DMS53 (cell line): Measurements from ENCODE around the gene XYLT1.

ENCODE experiments used
- DNase-seq: peaks from one replicate; lab custom pipeline; 2025; lab: John Stamatoyannopoulos, UW

The XYLT1 gene

DNA sequence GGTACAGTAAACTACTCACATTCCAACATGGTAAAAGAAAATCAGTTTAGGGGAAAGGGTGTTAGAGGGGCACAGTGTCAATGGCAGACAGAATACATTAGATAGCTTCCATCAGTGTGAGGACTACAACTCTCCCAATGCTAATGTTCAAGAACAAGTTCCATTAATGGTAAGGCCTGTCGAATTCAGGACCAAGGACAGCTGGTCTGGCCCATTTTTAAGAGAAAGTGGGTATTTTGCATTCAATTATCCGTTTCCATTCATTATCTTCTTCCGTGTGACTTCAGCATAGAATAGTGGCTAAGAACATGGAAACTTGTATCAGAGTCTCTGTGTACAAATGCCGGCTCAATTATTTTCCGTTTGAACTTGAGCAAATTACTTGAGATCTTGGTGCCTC lies 98.4 kb downstream of the XYLT1 start:
- DNase-seq, result no peak

DNA sequence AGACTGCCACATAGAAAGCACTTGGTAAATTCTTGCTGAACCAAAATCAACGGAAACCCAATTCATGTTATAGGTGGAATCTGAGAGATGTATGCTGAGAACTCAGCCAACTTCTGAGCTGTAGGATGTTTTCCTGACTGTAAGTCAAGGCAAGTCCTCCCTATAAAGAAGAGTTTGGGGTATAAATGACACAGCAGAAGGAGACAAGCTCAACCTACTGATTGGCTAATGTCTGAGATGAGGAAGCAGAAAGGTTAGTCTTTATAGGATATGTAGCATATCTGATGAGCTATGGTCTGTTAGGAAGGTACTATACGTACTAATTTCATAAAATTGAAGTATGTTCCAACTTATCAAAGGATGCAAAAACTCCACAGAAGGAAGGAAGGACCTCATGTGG lies 99.5 kb downstream of the XYLT1 start:
- no peak for DNase-seq

DNA sequence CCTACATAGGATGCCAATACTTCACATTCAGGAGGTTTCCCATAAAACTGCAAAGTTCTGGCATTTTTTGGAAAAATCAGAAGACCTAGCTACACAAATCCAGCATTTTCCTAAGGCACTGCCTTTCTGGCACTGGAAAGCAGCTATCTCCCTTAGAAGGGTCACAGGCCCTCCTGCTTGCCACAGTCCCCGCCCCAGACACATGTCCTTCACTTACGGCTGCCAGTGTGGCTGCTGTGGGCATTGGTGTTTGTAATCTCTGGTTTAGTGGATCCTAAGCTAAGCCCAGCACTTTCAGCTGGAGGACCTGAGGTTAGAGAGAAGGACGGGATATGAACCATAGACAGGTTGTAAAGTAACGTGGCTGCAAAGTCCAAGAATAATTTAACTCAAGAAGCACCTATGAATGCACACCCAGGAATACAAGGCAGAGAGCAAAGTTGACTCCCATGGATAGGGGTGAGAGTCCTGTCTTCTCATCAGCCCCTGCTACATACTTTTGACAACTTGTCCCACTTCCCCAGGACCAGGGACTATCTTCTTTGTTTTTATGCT lies 100.0 kb downstream of the XYLT1 start:
- no peak for DNase-seq

DNA sequence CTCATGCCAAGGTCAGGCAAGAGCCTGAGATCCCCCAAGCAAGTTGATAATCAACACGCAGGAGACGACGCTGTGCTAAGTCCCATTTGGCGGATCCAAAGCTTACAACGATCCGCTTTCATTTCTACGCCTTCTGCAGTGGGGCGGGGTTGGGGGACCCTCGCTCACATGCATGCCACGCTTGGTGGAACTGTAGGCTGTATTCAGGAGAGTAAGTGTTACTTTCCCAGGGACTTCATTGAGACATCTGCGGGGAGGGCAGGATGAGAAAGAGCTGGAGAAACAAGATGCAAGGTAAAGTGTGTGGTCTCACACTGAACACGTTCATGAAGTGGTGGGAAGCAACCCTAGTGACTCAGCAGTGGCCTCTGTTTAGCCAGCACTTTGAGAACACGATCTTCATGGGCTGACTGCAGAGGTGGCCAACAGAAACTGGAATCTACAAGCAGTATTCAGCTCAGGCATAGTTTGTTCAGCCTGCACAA lies 100.5 kb downstream of the XYLT1 start:
- DNase-seq, result no peak

DNA sequence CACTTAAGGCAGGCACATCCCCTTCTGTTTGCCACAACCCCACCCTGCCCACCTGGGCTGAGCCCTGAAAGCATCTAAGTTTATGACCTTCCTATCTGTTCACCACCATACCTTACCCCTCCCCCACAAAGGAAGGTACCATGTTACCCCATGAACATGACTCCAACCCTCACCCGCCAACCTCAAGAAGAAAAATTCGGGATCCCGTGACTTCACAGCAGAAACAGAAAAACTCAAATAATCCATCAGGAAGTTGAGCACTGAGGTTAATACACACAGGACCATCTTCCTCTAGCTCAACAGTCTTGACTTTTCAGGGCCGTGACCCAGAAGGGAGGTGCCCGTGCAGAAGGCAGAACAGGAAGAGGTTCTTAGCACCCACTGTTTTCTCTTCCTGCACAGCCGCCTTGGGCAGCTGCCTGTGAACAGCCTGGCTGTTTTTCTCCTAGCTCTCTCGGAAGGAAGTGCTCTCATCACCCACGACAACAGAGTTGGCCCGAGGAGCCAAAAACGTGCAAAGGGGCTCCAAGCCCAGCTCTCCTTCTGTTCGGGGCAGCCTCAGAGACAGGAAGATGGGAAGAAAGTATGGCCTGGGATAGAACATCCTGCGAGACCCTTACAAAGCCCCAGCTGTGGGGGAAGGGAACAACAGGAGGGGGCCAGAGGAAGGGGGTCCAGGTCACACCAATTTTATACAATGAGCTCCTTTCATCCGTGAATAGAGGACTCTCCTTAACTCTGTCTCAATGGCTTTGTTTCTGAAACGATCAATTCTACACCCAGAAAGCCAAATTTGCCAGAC lies 101.1 kb downstream of the XYLT1 start:
- DNase-seq, result no peak

DNA sequence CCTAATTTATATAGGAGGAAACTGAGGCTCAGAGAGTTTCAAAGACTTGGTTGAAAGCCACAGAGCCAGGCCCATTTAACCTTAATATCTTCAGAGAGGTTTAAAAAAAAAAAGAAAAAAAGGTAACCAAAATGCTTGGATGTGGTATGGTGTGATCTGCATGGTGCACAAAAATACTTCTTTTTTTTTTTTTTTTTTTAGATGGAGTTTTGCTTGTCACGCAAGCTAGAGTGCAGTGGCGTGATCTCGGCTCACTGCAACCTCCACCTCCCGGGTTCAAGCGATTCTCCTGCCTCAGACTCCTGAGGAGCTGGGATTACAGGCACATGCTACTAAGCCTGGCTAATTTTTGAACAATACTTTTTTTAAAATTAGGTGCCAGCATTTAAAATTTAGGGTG lies 101.8 kb downstream of the XYLT1 start:
- DNase-seq, result no peak

DNA sequence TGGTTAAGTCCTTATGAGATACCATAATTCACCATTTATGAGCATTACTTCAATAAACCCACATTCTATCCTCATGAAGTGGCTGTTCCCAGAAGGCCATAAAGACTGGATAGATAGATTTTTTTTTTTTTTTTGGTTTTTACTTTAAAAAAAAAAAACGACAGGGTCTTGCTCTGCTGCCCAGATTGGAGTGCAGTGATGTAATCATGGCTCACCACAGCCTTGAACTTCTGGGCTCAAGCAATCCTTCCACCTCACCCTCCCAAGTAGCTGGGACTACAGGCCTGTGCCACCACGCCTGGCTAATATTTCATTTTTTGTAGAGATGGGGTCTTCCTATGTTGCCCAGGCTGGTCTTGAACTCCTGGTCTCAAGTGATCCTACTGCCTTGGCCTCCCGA lies 102.3 kb downstream of the XYLT1 start:
- no peak for DNase-seq

DNA sequence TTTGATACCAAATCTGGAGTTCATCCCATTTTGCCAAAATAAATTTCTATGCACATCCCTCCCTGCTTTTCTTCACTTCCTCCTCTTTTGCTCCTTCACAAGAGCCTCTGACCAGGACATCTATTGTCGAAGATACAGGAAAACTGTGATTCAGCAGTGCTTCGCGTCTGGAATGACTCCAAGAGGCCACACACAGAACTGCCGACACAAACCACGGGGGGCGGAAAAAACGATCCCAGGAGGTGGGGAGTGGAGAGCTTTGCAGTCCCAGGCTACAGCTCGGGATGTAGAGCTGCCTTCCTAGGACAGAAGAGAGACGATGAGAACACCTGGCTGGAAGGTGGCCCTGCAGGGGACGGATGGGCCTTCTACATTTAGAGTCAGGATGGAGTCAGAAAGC lies 102.8 kb downstream of the XYLT1 start:
- no peak for DNase-seq

DNA sequence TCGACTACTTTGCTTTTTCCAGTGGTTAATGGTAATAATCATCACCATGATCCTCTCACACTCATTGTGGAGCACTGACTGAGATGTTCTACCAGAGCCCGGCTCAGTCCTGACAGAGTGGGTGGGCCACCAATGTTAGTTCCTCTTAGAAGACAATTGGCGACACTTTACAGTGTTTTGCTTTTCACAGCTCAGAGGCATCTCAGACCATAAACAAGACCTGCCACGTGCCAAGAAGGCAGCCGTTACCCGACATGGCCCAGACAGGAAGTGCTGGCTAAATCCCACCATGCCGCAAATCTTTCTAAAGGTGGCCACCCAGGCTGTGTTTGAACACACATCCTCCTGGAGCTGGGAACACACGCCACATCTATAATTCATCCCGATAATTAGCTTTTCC lies 103.7 kb downstream of the XYLT1 start:
- DNase-seq, result no peak

DNA sequence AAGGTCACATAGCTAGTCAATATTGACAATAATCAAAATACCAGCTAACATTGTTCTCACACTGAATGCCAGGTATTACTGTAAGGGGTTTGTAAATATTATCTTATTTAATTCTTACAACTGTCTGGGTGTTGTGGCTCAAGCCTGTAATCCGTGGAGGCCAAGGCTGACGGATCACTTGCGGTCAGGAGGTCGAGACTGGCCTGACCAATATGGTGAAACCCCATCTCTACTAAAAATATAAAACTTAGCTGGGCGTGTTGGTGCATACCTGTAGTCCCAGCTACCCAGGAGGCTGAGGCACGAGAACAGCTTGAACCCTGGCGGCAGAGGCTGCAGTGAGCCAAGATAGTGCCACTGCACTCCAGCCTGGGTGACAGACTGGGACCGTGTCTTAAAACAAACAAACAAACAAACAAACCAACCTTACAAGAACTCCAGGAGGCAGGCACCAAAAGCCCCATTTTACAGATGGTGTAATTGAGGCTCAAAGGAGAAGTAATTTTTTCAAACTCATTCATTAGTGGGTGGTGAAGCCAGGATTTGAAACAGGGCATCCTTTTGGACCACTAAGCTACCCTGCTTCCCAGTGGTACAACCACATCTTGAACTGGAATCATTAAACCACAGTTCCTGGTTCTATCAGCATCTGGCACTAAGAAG lies 104.3 kb downstream of the XYLT1 start:
- no peak for DNase-seq

DNA sequence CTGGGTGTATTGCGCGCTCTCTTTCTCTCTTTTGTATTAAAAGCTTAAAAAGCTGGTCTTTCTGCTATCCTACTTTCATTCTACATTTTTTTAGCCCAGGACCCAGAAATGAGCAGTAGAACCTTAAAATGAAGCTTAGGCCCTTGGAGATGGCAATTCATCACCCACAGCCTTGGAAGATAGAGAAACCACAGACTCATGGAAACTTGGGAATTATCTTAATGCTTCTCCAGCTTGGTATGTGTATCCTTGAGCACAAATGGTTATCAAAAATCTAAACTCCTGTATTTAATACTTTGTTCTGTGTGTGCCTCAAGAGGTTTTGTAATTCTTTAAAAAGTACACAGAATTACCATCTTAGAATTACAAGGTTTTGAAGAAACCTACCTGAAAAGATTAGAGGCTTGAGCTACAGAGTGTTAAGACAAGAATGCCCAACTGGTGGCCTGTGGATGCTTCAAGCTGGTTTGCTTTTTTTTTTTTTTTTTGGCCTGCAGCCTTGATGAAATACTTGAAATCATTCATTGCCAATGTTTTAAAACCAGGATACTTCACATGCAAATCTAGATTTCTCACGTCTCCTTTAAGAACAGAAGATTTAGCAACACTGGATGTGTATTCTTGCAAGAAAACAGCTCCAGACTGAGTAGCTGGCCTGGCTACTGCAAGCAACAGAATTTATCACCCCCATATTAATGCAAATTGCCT lies 105.0 kb downstream of the XYLT1 start:
- no peak for DNase-seq

DNA sequence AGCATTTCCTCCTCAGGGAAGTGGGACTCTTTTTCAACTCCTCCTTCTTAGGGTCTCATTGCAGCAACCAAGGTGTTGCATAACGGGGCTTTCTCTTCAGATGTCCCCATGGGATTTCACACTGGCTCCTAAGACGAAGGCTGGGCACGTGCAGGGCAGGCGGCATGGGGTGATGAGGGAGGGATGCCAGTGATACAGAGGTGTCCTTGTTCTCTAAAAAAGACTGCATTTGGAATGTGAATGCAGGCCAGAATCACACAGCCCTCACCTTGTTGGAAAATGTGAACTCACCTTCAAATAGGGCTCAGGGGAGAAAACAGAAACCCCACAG lies 105.6 kb downstream of the XYLT1 start:
- DNase-seq, result no peak

DNA sequence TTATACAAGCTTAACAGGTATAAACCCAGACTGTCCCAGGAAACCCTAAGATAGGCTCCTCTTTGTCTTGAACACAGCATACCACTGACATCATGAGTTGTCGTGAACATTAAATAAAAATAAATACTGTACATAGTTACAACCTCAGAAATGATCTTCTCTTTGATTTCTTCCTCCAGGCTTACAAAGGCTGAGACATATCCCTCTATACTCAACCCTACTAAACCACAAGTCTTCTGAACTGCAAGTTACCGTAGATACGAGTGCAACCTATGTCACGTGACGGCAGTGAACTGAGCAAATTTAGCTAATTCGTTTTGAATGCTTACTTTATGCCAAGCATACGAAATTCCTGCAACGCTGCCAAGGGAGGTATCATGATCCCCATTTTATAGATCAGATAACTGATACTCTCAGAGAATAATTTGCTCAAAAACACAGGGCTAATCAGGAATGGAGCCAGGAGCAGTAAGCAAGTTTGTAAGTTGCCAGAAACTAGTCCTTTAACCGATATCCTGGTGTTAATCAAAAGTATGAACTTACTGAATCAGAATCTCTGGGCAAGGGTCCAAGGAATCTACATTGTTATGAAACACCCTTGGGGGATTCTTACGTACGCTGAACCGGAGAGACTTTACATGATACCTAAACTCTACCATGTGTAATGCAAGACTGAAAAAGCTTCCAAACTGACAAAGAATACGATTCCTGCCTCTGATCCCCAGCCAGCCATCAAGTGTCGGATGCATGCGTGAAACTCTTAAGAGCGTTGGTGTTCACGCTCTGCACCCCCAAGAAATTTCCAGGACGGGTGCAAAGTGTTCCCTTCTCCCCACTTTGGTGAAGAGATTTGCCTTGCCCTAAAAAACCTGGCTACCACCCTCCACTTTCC lies 106.2 kb downstream of the XYLT1 start:
- no peak for DNase-seq

DNA sequence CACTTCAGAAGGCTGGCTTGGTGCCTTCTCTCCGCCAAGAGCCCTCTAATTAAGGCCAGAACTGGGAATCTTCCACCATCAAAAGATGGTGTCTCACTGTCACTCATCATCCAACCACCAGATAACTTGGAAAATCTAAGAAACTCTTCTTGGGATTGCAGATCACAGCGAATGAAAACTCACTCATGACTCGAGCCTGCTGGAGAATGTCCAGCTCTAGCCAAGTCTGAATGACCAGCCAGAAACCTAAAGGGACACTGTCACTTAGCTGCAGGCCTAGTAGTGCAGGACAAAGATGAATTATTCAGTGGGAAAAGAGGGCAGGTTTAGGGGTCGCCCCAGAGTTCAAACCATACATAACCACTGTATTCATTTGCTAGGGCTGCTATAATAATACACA lies 107.8 kb downstream of the XYLT1 start:
- DNase-seq, result no peak

DNA sequence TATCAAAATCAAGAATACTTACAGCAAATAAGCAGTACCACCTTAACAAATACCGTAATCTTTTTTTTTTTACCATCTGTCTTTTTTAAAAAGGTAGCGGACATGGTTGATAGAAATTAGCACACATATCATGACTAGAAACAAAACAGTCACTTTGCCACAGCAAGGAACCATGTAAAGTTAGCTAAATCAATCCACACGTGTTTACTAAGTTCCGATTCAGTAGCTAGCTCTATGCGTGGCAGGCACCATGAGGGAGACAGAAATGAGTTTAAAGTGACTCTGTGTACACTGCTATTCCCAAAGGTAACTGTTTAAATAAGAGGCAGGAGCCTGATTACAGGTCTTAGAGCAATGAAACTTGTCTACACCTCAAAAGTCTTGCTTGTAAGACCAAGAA lies 108.6 kb downstream of the XYLT1 start:
- DNase-seq, result no peak

DNA sequence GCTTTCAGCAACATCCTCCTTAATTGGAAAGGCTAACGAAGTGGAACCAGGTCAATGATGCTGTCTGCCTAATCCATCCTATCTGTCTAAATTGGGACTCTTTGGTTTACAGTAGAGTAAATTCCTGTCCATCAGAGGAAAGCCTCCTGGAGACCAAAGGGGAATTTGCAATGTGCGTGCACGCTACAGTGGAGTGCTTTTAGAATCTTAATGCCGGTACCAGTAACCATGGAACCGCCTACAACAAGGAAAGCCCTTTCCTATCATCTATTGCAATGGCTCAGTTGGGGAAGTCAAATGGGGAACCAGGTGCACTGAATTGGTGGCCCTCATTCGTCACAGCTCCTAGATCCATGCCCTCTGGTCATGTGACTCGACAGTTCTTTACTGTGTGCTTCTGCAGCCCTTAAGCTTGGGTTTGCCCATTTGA lies 110.1 kb downstream of the XYLT1 start:
- no peak for DNase-seq

DNA sequence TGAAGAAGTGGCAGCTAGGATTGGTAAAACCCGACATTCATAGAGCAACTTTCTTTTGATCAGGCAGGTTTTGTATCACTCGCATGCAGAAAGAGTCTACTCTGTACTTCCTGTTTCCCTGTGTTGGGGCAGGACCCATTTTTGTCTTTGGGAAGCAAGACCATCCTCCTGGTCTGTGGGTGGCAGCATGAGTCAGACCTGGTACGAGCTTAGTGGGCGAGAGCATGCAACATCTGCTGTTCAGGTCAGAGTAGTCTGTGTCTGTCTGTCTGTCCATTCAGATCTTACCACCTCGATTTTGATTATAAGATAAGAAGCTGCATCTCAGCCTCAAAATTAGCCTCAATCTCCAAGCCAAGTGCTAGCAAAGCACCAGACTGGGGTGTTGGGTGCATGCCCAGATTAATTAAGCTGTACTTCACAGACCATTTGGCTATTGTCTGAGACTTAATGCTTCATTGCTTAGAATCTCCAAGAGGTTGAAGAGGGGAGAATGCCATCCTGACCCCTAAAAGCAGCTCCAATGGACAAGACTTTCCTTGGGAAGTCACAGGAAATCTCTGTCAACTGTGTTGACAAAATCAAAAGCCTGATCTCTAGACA lies 110.9 kb downstream of the XYLT1 start:
- no peak for DNase-seq

DNA sequence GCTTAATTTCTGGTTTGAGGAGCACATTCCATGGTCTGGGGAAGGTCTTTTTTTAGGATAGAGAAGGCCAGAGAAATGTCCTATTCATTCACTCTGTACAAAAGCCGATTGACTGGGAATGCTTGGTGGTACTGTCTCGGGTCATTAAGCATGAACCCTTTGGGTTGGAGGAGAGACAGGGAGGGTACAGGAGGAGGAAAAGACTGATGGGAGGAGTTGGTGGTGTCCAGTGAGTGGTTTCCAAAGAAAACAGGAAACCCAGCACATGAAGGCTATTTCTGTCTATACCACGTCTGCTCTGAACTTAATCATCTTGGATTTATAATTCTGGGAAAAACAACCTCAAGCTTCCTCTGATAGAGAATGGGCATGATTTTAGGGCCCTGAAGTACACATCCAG lies 111.9 kb downstream of the XYLT1 start:
- no peak for DNase-seq

DNA sequence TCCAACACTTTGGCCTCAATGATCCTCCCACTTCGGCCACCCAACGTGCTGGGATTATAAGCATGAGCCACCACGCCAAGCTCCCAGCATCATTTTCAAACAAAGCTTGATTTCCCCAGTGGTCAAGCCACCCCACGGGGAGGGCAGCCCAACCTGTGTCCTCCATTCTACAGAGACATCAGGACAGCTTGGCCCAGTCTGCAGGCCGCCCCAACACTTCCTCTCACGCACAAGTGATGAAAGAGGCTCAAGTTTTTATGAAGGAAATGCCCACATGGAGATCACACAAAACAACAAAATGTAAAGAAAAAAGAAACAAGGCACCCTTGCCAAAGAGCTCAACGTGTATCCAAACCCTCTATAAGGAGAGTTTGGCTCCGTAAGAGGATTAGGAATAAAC lies 112.4 kb downstream of the XYLT1 start:
- no peak for DNase-seq

DNA sequence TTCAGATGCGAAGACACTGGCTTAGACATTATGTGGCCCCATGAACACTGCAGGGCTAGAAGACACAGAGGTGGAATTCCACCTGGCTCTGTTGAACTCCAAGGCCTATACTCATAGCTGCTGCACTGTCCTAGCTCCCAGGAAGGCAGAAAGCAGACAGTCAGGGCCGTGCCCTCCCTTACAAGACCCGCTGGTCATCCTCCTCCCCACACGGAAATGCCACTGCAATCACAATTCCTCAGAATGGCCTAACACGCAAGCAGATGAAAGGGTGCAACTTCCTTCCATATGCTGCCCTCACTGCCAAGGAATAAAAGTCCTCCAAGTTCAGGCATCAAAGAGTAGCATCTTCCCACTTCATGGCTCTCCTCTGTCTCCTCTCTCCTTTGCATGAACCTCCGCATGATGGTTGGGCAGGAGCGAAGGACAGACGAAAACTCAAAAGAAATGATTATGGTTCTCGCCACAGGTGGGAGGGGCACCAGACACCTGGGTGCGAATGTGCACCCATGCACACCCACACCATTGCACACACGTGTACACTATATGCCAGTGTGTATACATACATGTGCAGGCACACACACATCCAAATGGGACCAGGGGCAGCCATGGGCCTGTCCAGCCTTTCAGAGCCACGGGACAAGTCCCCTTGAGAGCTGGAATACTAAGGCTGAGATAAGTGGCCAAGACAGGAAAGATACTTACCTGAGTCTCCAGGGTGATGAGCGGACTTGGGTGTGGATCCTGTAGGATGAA lies 113.3 kb downstream of the XYLT1 start:
- no peak for DNase-seq
